A673 (cell line): Measurements from ENCODE around the gene IL17REL.

ENCODE experiments used
- EZH2 ChIP-seq: fragments of 200-600 bp; sonication (generic); IDR thresholded peaks from 2 replicates; pipeline ENCODE4 v1.6.1; 2017; ENCODE audit warnings: borderline replicate concordance, low read depth, mild to moderate bottlenecking, mixed read lengths, antibody characterized with exemption, low read length; ENCODE audit not compliant: poor library complexity, severe bottlenecking
- TF ChIP-seq, protein P1 (sequence below): fragments of 300-800, 200-600 bp; sonication (generic); conservative IDR thresholded peaks from 2 replicates; pipeline ENCODE4 v1.5.1; 2017; ENCODE audit warnings: low read depth, mild to moderate bottlenecking, antibody characterized with exemption, low read length, moderate library complexity, mixed read lengths

DNA sequence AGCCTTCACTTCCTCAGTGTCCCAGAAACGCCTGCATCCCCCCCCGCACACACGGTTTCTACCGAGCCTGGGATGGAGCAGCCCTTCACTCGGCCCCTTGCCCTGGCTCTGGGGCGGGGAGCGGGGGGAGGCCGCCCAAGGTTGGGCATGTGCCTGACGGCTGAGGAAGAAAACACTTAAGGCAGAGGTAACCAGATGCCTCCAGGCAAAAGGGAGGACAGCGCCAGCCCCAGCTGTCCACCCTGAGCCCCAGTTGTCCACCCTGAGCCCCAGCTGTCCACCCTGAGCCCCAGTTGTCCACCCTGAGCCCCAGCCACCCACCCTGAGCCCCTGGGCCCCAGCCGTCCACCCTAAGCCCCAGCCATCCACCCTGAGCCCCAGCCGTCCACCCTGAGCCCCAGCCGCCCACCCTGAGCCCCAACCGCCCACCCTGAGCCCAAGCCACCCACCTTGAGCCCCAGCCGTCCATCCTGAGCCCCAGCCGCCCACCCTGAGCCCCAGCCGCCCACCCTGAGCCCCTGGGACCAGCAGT is 49.3 kb upstream of the IL17REL start:
- TF ChIP-seq, protein P1, sequence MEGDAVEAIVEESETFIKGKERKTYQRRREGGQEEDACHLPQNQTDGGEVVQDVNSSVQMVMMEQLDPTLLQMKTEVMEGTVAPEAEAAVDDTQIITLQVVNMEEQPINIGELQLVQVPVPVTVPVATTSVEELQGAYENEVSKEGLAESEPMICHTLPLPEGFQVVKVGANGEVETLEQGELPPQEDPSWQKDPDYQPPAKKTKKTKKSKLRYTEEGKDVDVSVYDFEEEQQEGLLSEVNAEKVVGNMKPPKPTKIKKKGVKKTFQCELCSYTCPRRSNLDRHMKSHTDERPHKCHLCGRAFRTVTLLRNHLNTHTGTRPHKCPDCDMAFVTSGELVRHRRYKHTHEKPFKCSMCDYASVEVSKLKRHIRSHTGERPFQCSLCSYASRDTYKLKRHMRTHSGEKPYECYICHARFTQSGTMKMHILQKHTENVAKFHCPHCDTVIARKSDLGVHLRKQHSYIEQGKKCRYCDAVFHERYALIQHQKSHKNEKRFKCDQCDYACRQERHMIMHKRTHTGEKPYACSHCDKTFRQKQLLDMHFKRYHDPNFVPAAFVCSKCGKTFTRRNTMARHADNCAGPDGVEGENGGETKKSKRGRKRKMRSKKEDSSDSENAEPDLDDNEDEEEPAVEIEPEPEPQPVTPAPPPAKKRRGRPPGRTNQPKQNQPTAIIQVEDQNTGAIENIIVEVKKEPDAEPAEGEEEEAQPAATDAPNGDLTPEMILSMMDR, result no peak
- TF ChIP-seq EZH2, result no peak
